HG02981 (cell line): ENCODE results near the gene RFX3.
A peak's percentile ranks its signal among the peaks of the same experiment; 100 is the strongest.

Source experiments
- ATAC-seq: cut with Tn5 transposase; IDR thresholded peaks from one replicate; pipeline ENCODE4 v1.9.1; 2021; ENCODE audit warnings: mild to moderate bottlenecking, moderate library complexity; ENCODE audit not compliant: unreplicated experiment

The RFX3 gene

GRCh38 chr9:3290231-3290840 is 235.5 kb downstream of the RFX3 start:
- no peak for ATAC-seq

- no peak for ATAC-seq
Observed at GRCh38 chr9:3288686-3289085, 237.1 kb downstream of the RFX3 start.

- no peak for ATAC-seq
Observed at GRCh38 chr9:3285365-3286161, 240.2 kb downstream of the RFX3 start.

- ATAC-seq, result no peak
Observed at GRCh38 chr9:3282365-3282764, 243.4 kb downstream of the RFX3 start.

- ATAC-seq, result no peak
Observed at GRCh38 chr9:3281399-3281798, 244.4 kb downstream of the RFX3 start.

GRCh38 chr9:3277200-3277599 is 248.6 kb downstream of the RFX3 start:
- ATAC-seq, result peak; percentile 46

- no peak for ATAC-seq
Observed at GRCh38 chr9:3271581-3271980, 254.2 kb downstream of the RFX3 start.

- no peak for ATAC-seq
Observed at GRCh38 chr9:3271157-3271556, 254.6 kb downstream of the RFX3 start.

GRCh38 chr9:3268223-3268622 is 257.6 kb downstream of the RFX3 start:
- no peak for ATAC-seq

GRCh38 chr9:3263698-3264097 is 262.1 kb downstream of the RFX3 start:
- no peak for ATAC-seq

- ATAC-seq, result no peak
Observed at GRCh38 chr9:3262826-3263529, 262.8 kb downstream of the RFX3 start.

- no peak for ATAC-seq
Observed at GRCh38 chr9:3261484-3261883, 264.3 kb downstream of the RFX3 start.

- no peak for ATAC-seq
Observed at GRCh38 chr9:3256571-3257330, 269.1 kb downstream of the RFX3 start.

- ATAC-seq, result no peak
Observed at GRCh38 chr9:3251309-3251708, 274.5 kb downstream of the RFX3 start.

GRCh38 chr9:3250741-3251140 is 275.1 kb downstream of the RFX3 start:
- no peak for ATAC-seq

- no peak for ATAC-seq
Observed at GRCh38 chr9:3247211-3247610, 278.6 kb downstream of the RFX3 start.

- ATAC-seq, result no peak
Observed at GRCh38 chr9:3246241-3246640, 279.6 kb downstream of the RFX3 start.

- peak; percentile 69 for ATAC-seq
Observed at GRCh38 chr9:3244963-3245653, 280.7 kb downstream of the RFX3 start.

GRCh38 chr9:3243683-3244082 is 282.1 kb downstream of the RFX3 start:
- no peak for ATAC-seq

- ATAC-seq, result no peak
Observed at GRCh38 chr9:3241290-3241689, 284.5 kb downstream of the RFX3 start.
